ENCODE measurements around the gene BANP.

GRCh38 chr16:88017587-88018101, 66.4 kb downstream of the BANP start:
- TF ChIP-seq CTCF (IDR thresholded peaks at IDR 0.05) (no peak), POLR2A (IDR thresholded peaks at IDR 0.05) (no peak)
